SHP77 treated with DMSO at 0.1 percent for 48 hours (cell line): ENCODE measurements around the gene RP9.
A peak's percentile ranks its signal among the peaks of the same experiment; 100 is the strongest.
"Not testable (repeated sequence)": the region's sequence is repeated elsewhere in the genome, so short reads cannot be mapped to it uniquely, and the experiment has no call there.

Experiments used
- DNase-seq: peaks from one replicate; lab custom pipeline; 2025; lab: John Stamatoyannopoulos, UW

The RP9 gene

DNA sequence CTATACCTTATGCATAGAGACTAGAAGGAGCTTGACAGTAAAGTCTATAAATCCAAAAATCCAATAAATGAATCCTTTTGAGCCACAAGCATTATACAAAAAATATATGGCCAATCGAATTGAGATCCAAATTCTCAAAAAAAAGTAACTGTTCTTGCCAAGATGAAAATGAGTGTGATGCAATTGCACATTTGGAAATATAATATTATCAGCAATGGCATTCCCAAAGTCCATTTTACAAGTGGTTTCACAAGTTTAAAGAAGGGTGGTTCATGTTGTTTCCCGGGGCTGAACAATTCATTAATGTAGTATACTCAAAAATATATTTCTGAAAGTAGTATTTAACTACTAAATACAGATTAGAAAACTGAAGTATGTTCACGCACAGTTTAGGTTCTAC, 7.3 kb downstream of the RP9 start:
- no peak for DNase-seq

DNA sequence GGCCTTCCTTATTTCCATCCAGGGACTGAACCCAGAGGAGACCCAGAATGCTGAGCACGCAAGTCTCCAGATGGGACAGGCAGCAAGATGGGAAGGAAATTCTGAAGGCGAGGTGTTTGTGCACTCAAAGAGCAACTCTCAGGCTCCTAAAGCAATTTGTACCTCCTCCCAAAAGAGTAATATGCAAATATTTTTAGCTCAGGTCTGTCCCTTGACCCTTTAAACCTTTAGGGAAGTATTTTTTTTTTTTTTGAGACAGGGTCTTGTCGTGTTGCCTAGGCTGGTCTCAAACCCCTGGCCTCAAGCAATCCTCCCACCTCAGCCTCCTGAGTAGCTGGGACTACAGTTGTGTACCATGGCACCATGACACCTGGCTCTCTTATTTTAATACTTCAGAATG, 8.4 kb downstream of the RP9 start:
- DNase-seq, result no peak

DNA sequence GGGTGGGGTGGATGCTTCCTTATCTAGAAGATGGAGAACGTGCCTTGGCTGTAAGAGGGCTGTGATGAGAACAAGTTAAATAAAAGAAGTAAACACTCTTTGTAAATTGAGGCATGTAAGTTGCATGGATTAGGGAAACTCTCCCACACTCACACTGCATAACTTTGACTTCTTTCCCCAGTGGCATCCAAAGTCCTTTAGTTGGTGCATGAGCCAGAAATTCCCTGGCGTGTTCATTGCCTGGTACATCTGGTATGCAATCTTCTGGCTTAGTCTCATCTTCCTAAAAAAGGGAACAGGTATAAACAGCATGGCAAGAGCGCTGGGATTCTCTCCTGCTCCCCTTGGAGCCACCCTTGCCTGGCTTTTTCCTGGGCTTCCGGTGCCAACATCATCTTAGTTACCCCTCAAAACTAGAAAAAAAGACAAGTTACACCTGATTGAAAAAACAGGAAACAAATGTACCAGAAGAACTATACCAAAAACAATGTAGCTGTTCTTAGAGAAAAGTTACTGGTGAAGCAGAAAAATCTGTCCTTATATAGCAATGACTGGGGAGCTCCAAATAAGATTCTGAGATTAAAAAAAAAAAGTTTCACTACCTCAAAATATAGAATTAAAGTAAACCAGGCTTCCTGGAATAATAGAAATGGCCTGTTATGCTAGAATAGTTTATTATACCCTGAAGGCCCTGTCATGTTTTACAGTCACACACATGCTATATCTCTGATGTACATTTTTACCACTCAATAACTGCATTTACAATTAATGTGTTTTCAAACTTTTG, 9.9 kb downstream of the RP9 start:
- DNase-seq, result no peak

DNA sequence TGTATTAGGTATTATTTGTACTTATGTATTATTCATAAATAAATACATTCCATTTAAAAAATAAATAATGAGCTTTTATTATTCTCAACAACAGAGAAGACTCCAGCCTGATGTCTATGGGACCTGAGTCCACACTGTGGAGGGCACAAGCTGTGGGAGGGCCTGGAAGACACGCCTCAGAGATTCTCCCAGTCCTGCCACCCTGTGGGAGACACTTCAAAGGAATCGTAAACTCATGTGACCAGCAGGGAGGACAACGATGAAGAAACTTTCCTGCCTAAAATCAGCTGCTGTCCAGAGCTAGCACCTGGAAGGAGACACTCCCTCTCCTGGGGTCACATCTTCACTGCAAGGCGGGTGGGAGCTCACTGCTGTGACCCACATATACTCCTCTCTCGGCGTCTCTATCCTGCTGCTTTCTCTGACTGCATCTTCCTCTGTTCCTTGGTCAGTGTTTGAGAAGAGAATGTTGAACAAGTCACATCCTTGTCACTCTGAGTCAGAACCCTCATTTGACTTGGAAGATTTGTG, 14.4 kb downstream of the RP9 start:
- DNase-seq, result not testable (repeated sequence)

DNA sequence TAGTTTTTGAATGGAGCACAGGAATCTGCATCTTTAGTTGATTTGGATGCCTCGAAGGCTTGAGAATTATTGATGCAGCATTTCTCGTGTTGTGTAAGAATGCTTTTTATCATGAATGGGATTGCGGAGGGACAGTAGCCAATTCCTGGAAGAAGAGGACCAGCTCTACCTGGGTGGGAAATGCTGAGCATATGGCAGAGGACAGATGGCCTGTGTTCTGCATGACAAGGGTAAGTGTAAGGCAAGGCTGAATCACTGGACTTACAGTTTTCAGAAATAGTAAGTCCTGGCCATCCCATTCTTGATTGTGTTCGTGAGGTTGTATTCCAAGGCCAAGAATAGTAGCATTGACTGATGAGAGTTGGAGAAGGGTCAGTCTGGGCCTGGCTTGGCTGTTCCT, 15.9 kb downstream of the RP9 start:
- no peak for DNase-seq

DNA sequence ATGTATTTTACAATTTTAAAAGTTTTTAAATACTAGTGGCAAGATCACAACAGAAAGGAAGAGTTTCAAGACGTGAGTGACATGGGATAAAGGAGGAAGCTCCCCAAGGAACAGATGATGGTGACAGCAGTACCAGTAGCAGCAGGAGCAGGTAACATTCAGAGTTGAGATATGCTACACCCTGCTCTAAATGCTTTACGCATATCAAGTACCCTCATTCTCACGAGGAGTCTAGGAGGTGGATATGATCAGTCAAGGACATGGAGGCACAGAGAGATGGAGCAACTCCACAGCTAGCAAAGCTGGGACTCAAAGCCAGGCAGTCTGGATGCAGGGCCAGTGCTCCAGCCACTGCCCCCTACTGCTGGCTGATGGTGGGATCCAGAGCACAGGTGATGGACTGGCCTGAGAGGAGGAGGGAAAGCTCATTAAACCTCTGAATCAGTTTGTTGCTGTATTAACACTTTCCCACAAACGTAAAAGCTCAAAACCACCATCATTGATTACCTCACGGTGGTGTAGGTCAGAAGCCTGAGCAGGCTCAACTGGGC, 17.5 kb downstream of the RP9 start:
- DNase-seq, result no peak

DNA sequence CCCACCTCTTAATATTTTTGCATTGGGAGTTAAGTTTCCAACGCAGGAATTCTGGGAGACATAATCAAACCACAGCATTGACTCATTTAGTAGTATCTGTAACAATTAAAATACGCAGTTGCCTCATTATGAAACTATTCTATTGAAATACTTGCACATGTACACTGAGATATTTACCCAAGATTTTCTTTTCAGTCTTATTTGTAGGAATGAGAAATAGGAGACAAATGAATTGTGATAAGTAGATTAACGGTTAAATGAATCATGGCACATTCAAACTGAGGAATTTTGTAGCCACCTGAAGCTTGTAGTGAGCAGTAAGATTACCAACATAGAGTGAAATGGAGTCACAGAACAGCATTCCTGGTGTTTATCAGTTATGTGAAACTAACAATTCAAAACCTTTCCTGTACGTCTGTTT, 18.1 kb downstream of the RP9 start:
- no peak for DNase-seq

DNA sequence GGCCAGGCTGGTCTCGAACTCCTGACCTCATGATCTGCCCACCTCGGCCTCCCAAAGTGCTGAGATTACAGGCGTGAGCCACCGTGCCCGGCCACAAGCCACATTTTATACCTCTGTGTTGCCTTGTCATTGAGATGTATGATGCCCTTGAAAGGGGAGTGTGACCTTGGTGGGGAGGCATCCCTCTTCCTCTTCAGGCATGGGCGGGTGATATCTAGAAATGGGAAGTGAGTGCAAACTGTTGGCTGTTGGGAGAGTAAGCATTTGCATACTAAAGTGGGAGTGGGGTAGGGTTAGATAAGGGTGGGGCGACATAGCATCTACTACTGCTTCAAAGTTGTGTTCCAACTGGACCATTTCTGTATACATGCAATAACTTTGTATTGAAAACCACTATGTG, 20.1 kb downstream of the RP9 start:
- DNase-seq, result no peak

DNA sequence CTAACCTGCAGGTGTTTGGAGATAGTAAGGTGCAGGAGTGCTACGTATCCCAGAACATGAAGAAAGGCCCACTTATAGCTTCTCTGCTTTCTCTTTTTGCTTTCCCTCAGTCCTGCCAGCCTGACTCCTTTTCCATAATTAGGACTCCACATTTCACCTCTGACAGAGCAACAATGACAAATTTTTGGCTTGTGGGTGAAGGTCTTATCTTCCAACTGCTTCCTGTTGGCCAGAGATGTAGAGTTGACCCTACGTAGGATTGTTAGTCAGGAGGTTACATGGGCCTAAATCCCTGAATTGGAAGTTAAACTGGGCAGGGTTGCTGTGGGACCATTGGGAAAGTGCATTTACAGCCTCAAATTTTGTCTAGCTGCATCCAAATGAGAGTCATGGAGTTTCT, 21.3 kb downstream of the RP9 start:
- no peak for DNase-seq

DNA sequence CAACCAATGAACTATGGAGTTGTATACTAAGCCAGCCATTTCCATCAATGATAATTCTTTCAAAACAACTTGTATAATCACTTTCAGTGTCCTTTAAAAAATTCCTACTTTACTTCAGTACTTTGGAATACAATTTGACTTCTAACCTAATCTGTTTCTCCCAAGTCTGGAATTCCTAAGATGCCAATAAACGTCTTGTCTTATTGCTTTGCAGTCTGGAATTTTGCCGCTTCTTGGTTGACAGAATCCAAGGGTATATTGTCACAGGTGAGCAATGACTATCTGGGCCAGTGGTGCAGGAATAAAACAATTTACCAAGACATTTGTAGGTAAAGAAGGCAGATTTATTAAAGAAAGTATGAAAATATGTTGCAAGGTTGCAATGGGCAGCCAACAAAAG, 21.8 kb downstream of the RP9 start:
- DNase-seq, result no peak

DNA sequence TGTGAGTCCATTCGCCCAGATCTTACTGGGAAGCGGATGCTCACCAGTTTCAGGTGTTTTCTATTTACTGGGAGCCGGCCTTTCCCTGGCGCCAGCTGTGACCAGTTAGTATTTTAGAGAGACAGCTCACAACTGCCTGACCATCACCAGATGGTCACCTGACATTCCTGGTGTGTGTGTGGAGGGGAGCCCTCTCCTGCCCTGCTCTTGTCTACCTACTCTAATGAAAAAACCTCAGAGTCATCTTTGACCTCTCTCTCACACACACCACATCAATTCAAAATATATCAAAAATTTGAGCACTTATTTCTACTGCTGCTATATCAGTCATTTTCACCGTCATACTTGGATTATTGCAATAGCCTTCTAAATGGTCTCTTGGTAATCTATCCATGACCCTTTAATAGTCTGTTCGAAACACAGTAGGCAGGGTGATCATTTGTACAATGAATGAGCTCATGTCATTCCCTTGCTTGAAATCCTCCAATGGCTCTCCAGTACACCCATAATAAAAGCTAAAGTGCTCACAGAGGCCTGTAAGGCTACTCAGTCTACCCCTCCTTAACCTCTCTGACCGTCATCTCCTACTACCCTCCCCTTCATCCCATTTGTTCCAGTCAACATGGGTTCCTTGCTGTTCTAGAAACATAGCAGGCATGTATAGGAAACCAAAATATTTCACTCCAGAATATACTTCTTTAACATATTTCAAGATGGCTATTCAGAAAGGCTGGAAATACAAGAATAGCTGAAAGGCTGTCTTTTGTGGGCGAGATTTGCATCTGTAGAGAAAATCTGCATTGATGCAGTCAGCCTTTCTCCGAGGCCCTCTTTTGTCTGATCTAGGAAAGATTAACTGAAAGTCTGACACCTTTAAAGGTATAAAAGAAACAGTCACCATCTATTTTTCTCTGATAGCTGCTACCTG, 29.2 kb downstream of the RP9 start:
- DNase-seq, result no peak

DNA sequence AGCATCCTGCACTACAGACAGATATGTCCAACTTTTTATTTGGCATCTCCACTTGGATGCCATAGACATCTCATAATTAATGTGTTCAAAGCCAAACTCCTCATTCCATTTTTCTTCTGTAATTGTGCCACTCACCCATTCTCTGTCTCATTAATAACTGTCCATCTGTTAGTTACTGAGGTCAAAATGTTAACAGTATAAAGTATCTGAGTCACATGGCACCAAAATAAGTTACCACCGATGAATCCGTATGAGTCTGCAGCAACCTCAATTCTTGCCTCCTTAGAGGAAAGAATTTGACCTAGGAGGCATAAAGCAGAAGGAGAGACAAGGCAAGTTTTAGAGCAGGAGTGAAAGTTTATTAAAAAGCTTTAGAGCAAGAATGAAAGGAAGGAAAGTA, 30.1 kb downstream of the RP9 start:
- DNase-seq, result no peak

DNA sequence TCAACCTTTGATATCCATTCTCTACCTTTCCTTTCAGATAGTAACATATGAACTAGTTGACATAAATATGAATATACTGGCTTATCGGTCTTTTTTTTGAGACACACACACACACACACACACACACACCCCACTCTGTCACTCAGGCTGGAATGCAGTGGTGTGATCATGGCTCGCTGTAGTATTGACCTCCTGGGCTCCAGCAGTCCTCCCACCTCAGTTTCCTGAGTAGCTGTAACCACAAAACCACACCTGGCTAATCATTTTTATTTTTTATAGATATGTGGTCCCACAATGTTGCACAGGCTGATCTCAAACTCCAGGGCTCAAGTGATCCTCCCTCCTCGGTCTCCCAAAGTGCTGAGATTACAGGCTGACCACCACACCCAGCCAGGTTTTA, 32.5 kb downstream of the RP9 start:
- DNase-seq, result no peak

DNA sequence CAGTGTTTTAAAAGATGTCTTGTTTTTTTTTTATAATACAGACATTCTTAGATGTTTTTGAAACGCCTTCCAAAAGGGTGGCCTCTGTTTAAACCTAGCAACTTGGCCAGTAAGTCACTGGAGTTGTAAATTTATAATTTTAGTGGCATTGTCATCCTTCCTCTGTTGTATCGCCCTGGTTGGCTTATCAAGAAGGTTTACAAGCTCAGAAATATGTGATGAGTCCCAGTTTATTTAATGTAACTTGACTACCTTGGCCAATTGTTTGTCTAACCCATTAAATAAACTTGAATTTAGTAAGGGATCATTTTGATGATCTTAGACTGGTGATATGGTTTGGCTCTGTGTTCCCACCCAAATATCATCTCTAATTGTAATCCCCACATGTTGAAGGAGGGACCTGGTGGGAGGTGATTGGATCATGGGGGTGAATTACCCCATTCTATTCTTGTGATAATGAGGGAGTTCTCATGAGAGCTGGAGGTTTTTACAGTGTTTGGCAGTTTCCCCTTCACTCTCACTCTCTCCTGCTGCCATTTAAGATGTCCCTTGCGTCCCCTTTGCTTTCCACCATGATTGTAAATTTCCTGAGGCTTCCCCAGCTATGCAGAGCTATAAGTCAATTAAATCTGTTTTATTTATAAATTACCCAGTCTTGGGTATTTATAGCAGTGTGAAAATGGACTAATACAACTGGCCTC, 33.2 kb downstream of the RP9 start:
- DNase-seq, result no peak

DNA sequence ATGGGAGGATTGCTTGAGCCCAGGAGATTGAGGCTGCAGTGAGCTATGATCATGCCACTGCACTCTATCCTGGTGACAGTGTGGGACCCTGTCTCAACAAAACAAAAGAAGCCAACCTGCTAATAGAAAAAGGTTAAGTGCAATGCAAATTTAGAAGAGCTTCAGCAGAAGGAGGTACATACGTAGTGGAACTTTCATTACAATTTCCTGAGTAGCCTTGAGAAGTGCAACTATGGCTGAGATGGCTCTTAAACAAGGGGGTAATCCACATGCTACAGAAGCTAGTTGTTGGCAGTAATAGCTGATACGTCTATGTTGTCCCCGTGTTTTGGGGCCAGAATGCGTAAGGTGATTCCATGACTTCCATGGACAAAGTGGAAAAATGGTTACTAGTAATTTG, 36.0 kb downstream of the RP9 start:
- DNase-seq, result no peak

DNA sequence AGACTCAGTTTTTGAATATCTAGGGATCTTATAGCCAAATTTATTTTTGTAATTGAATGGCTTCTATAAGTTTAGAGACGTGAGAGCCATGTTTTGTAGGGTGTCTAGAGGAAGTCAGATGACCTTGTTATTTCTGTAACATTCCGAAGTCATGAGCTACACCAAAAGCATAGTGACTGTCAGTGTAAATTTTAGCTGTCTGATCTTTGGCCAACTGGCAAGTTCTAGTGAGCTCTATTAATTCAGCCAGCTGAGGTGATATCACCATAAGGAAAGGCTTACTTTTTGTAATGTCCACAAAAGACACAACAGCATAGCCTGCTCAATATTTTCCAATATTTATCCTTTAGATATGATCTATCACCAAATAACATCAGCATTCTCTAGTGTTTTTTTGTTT, 36.7 kb downstream of the RP9 start:
- DNase-seq, result no peak

DNA sequence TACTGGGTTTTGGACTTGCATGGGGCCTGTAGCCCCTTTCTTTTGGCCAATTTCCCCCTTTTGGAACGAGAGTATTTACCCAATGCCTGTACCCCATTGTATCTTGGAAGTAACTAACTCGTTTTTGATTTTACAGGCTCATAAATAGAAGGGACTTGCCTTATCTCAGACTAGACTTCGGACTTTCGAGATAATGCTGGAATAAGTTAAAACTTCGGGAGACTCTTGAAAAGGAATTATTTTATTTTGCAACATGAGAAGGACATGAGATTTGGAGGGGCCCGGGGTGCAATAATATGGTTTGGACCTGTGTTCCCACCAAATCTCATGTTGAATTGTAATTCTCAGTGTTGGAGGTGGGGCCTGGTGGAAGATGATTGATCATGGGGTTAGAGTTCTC, 38.4 kb downstream of the RP9 start:
- no peak for DNase-seq

DNA sequence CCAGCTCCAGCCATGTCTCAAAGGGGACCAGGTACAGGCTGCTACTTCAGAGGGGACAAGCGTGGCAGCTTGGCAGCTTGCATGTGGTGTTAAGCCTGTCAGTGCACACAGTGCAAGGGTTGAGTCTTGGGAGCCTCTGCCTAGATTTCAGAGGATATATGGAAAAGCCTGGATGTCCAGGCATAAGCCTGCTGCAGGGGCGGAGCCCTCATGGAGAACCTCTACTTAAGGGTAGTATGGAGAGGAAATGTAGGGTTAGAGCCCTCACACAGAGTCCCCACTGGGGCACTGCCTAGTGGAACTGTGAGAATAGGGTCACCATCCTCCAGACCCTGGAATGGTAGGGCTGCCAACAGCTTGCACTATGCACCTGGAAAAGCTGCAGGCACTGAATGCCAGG, 38.9 kb downstream of the RP9 start:
- no peak for DNase-seq

DNA sequence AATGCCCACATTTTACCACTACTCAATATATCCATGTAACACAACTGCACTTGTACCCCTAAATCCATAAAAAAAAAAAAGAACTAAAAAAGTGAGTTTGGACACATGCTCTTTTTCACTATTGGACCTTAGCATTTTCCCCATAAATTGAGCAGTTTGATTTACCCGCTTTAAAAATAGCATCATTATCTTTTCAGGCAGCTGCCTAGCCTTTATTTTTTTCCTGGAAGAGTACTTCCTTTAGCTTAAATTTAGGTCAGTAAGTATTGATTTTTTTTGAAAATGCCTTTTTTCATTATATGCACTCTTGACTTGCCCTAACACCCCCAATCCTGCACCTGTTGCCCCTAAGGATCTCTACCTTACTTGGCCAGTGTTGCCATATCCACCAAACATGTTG, 41.3 kb downstream of the RP9 start:
- DNase-seq, result no peak

DNA sequence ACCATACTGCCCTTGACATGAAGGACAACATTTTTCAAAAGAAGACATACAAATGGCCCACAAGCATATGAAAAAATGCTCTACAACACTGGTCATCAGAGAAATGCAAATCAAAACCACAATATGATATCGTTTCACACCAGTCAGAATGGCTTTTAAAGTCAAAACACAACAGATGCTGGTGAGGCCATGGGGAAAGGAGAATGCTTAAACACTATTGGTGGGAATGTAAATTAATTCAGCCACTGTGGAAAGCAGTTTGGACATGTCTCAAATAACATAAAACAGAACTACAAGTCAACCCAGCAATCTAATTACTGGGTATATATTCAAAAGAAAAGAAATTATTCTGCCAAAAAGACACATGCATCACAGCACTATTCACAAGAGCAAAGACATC, 42.4 kb downstream of the RP9 start:
- DNase-seq, result no peak

DNA sequence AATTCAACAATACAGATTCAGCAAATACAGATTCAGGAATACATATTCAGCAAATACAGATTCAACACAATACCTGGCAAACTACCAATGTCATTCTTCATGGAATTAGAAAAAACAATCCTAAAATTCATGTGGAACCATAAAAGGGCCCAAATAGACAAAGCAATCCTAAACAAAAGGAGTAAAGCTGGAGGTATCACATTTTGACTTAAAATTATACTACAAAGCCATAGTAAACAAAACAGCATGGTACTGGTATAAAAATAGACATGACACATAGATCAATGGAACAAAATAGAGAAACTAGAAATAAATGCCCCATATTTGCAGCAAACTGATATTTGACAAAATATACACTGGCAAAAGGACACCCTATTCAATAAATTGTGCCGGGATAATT, 43.2 kb downstream of the RP9 start:
- DNase-seq, result no peak

DNA sequence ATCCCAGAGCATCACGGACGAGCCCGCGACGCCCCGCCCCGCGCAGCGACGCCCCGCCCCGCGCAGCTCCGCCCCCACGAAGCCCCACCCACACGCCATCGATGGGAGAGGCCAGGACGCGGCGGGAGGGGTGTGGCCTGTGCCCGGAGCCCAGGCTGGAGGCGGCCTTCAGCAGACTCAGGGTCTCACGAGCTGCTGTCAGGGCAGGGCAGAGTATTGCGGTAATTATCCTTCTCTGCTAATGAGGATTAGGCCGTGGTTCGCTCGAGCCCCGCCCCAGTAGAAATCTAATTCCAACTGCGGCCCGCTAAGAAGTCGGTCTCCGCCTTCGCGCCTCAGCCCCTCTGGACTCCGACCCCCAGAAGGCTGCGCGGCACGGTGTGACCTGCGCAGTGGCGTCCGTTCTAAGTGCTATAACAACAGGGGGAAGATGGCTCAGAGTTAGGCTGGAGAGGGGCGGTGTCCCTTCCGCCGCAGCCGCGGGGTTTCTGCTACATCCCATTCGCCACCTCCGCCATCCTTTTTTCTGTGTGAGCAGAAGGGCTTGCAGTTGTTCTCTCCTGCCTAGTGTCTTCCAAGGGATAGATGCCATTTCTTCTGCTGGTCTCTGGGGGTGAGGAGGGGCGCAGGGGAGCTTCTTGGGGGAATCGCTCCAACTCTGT, 46.3 kb downstream of the RP9 start:
- DNase-seq, result peak; percentile 97
